HG03520 (cell line): ENCODE data around the gene CTBP1.
"Not testable (repeated sequence)": the region's sequence is repeated elsewhere in the genome, so short reads cannot be mapped to it uniquely, and the experiment has no call there.

Source experiments
- ATAC-seq: cut with Tn5 transposase; IDR thresholded peaks from one replicate; pipeline ENCODE4 v1.9.1; 2021; ENCODE audit warnings: mild to moderate bottlenecking, moderate library complexity; ENCODE audit not compliant: unreplicated experiment

The CTBP1 gene

DNA sequence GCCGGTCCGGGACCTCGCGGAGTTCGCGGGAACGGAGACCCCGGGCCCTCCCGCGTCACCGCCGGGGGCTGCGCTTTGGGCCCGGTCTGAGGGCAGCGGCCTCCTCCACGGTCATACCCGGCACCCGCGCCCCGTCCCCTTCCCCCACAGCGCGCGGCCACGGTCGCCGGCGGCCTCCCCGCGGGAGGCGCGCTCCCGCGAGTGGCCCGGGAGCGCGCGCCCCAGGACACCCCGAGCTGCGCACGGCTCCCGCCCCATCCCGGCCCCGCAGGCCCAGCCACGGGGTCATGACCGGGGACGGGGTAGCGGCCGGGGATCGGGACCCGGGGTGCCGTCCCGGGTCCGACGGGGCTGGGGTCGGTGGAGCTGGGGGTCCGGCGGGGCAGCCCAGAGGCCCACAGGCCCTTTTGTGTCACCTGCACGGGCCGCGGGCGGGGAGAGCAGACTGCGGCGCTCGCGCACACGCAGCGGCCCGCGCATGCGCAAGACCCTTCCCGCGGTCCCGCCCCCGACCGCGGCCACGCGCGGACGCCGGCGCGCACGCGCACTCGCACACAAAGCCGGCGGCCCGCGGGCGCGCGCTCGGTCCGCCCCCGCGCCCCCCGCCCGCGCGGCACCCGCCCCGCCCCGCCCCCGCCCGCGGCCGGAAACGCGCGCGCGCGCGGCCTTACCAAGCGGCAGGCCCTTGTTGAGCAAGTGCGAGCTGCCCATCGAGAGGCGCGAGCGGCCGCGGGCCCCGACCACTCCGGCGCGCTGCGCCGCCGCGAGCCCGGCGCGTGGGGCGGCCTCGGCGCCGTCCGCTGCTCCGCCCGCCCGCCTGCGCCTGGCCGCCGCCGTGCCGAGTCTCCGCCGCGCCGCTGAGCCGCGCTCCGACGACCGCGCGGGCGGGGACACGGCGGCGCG lies at the start of gene CTBP1:
CTBP1 (minus strand) TSS at position 886 of the 903 bp plus-strand sequence. CDS start 7,799 bp downstream, outside the sequence.
- ATAC-seq, result peak; percentile 37

GRCh38 chr4:1298461-1298860 lies 49.5 kb upstream of the CTBP1 start:
- ATAC-seq, result no peak

DNA sequence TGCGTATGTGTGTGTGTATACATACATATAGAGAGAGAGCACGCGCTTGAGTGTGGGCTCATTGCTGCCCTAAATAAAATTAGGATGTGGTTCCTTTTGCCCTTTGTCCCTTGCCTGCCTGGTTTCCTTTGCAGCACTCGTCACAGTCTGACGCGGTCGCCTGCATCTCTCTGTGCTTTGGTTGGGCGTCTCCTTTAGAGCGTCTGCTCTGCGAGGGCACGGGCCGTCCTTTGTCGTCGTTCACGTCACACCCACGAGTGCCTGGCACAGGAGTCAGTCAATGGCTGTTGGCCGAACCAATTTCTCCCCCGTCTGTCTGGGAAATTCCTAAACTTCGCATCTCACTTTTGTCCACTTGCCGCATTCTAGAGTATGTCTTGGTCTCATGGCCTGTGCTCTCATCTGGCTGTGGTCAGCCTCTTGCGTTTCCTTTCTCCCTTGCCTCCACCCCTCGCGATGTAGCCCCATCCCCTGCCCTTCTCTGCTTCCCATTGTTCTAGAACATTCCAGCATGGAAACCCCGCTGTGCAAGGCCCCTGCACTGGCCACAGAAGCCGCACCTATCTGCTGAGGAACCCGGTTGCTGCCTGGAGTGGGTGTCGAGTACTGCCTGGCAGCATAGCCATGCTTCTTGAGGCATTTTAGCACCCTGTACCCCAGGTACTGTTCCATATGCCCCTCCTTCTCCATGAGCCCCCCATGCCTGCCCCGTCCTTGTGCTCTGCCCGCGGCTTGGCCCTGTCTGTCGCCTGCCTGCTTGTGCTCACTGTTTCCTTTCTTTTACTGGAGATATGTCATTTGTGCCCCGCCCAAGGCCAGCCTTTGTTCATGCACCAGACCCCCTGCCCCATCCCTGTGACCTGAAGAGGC lies 48.8 kb upstream of the CTBP1 start:
- no peak for ATAC-seq

GRCh38 chr4:1297023-1297395 lies 48.1 kb upstream of the CTBP1 start:
- ATAC-seq, result no peak

DNA sequence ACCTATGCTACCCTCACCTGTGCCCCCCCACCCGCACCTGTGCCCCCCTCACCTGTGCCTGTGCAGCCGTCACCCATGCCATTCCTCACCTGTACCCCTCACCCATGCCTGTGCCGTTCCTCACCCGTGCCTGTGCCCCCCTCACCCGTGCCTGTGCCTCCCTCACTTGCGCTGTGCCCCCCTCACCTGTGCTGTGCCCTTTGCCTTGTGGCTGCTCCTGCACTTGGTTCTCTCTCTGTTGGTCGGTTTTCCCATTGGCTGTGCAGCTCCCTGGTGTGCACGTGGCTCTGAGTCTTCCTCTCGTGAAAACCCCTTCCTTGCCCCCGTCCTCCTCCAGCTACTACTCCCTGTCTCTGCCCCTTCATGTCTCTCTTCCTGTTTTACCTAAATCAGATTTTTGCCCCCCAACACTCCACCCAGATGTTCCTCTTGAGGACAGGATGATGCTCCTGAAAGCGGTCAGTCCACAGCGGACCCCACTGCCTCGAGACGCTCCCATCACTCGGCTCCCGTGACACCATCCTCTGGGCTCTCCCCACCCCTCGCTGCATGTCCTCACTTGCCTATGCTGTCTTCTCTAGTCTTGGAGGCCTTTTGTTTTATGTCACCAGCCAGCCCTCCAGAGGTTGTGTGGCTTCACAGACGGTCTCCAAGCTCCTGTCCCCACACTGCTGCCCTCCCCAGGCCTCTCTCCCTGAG lies 47.5 kb upstream of the CTBP1 start:
- ATAC-seq, result no peak

GRCh38 chr4:1295405-1296055 lies 46.6 kb upstream of the CTBP1 start:
- ATAC-seq, result no peak

DNA sequence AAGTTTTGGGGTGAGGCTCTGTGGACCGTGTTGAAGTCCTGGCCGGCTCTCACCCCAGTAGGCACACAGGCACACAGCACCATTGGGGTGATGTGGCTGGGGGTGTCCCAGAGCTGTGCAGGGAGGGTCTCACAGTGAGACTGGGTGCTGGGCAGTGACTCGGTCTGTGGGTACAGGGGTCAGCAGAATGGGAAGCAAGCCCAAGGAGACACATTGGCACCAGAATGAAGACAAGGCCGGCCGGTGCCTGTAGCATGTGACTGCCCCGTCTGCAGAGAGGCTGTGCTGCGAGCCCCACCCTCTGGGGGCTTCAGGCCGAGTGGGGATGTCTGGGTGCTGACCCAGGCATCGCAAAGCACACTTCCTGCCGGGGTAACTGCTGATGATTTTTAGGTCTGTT lies 46.0 kb upstream of the CTBP1 start:
- no peak for ATAC-seq

DNA sequence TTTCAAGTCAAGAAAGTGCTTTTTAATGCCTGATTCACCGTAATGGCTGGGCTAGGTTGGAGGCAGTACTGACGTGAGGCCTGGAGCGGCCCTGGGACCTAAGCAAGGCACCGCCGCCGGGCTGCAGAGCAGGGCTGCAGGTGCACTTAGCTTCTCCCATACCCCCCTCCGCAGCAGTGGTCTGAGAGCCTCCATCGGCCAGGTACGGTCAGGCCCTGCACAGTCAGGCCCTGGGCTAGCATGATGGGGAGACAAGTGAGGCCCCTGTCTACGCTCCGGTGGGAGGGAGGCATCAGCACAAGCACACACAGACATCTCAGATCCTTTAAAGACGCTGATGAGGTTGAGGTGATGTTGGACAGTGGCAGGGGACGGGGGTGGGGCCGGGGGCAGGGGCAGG lies 45.5 kb upstream of the CTBP1 start:
- no peak for ATAC-seq

DNA sequence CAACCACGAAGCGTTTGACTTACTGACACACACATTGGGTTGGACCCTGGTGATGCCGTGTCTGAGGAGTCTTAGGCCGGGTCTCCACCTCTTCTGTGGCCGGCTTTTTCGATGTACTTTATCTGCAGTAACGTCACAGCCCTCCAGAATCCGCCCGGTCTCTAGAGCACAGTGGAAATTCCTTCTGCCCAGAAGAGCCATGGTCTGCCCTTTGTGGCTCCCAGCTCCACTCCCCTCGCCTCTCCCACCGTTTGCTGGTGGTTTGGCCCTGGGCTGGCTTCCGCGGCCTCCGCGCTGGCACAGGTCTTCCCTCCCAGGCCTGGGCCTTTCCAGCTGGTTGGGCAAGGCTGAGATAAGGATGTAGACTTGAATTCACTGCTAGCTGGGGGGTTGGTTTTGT lies 45.1 kb upstream of the CTBP1 start:
- ATAC-seq, result no peak

GRCh38 chr4:1293531-1293941 lies 44.6 kb upstream of the CTBP1 start:
- ATAC-seq, result no peak

GRCh38 chr4:1292703-1293011 lies 43.7 kb upstream of the CTBP1 start:
- not testable (repeated sequence) for ATAC-seq

GRCh38 chr4:1291996-1292702 lies 43.2 kb upstream of the CTBP1 start:
- no peak for ATAC-seq

GRCh38 chr4:1291091-1291490 lies 42.2 kb upstream of the CTBP1 start:
- no peak for ATAC-seq

DNA sequence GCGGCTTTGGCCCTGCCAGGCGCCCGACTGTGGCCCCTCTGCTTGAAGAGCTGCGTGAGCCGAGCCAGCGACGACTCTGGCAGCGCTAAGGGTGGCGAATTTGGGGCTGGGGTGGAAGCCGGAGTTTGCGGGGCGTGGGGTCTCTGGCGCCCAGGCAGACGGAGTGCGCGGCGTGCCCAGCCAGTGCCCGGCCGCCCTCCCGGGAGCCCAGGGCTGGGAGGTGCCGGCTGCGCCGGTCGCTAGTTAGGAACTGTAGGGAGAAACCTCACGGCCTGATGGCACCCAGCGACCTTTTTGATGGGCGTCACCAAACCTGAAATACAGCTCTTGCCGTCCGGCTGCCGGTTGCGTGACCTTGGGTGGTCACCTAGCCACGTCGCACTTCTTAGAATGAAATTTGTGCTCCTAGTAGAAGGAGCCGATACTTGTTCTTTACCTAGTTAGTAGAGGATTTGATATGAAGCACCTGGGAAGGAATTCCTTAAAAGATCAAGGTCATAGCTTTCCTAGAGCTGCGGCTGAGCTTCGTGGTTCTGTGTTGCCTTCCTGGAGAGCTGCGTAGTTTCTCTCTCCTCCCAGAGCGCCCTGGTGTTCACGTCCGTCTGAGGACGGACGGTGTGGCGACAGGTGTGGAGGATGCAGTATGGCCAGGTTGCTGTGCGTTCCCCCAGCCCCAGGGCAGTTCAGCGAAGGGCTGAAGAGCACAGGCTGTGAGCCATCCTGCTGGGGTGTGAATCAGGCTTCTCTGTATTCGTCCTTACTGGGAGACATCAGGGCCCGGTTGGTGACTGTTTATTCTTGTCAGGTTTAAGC lies 41.4 kb upstream of the CTBP1 start:
- ATAC-seq, result no peak

- peak; percentile 95 for ATAC-seq
Measured at GRCh38 chr4:1289207-1290164, 40.6 kb upstream of the CTBP1 start, which contains the start of gene MAEA. Gene MAEA, plus strand, starts transcription at chr4:1289891. Its CDS starts 23 bp downstream, at chr4:1289914.

GRCh38 chr4:1288786-1289185 lies 39.9 kb upstream of the CTBP1 start:
- ATAC-seq, result no peak

DNA sequence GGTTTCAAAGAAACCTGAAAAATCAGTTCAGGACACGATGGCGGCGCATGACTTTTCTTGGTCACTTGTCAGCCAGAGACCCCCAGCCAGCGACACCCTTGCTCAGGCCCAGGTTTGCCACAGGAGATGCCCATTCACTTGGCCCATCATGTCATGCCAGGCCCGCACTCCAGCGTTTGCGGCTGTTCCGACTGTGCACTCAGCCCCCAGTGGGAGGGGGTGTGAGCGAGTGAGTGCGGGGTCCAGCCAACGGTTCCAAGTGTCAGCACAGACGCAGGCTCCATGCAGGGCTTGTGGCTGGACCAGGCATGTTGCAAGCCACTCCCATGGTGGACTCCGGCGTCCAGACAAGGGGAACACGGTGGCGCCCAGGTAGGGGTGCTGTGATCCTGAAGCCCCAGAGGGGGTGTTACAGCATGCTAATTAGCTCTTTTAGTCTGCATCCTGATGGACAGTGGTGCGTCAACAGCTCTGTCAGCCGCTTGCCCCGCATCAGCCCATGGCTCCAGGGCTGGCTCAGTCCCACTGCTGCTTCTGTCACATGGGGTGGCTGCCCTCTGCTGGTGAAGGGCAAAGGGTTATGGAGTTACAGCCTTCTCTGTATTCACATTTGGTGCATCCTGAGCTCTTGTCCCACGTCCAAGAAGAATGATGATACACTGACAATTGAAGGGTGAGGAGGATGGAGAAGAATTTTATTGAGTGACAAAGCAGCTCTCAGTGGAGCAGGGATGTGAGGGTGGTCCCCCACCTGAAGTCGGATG lies 37.0 kb upstream of the CTBP1 start:
- ATAC-seq, result no peak
